Fibroblast of skin of right quadriceps (primary cell): ENCODE measurements around the gene RPL13A.
"Not testable (repeated sequence)": the region's sequence is repeated elsewhere in the genome, so short reads cannot be mapped to it uniquely, and the experiment has no call there.

Experiments used
- DNase-seq: peaks from one replicate; pipeline ENCODE4 v3.0.0-alpha.2; 2013

The RPL13A gene

GRCh38 chr19:49458567-49458903 is 28.9 kb upstream of the RPL13A start:
- DNase-seq, result no peak

- no peak for DNase-seq
Observed at GRCh38 chr19:49459388-49459787, 28.0 kb upstream of the RPL13A start.

DNA sequence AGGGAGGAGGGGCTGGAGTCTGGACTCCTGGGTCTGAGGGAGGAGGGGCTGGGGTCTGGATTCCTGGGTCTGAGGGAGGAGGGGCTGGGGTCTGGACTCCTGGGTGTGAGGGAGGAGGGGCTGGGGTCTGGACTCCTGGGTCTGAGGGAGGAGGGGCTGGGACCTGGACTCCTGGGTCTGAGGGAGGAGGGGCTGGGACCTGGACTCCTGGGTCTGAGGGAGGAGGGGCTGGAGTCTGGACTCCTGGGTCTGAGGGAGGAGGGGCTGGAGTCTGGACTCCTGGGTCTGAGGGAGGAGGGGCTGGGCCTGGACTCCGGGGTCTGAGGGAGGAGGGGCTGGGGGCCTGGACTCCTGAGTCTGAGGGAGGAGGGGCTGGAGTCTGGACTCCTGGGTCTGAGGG is 26.3 kb upstream of the RPL13A start:
- not testable (repeated sequence) for DNase-seq

DNA sequence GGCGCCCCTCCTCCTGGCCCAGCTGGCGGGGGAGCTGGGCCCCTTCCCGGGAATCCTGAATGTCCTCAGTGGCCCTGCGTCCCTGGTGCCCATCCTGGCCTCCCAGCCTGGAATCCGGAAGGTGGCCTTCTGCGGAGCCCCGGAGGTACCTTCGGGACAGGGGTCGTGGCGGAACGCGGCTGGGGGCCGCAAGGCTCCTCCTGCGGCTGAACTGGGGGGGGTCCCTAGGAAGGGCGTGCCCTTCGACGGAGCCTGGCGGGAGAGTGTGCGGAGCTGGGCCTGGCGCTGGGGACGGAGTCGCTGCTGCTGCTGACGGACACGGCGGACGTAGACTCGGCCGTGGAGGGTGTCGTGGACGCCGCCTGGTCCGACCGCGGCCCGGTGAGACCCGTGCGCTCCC is 25.8 kb upstream of the RPL13A start:
- no peak for DNase-seq

GRCh38 chr19:49462492-49462891 is 24.9 kb upstream of the RPL13A start:
- DNase-seq, result no peak

- no peak for DNase-seq
Observed at GRCh38 chr19:49463960-49464740, 23.3 kb upstream of the RPL13A start.

GRCh38 chr19:49465371-49465770 is 22.0 kb upstream of the RPL13A start:
- DNase-seq, result no peak

DNA sequence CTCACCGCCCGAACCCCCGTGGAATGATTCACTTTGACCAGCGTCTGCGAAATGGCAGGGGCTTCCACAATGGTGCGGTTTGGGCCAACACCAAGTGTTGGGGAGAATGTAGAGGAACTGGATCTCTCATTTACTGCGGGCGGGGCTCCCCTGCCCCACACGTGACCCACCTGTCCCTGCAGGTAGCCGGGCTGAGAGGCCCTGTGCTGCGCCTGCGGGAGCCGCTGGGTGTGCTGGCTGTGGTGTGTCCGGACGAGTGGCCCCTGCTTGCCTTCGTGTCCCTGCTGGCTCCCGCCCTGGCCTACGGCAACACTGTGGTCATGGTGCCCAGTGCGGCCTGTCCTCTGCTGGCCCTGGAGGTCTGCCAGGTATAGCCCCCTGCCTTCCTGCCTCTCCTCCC is 19.2 kb upstream of the RPL13A start:
- DNase-seq, result no peak

GRCh38 chr19:49468746-49469447 is 18.5 kb upstream of the RPL13A start:
- peak; percentile 55 for DNase-seq

GRCh38 chr19:49469828-49470614 is 17.4 kb upstream of the RPL13A start:
- DNase-seq, result no peak

DNA sequence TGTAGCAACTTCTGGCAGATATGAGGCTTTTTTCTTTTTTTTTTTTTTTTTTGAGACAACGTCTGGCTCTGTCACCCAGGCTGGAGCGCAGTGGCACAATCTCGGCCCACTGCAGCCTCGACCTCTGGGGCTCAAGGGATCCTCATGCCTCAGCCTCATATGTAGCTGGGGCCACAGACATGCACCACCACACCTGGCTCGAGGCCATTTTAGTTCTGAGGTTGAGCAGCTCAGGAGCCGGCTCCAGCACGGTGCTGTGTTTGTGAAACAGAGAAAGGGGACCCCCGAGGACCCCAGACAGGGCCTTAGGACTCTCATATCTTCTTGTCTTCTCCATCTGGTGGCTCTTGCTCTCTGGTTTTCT is 16.8 kb upstream of the RPL13A start:
- no peak for DNase-seq

DNA sequence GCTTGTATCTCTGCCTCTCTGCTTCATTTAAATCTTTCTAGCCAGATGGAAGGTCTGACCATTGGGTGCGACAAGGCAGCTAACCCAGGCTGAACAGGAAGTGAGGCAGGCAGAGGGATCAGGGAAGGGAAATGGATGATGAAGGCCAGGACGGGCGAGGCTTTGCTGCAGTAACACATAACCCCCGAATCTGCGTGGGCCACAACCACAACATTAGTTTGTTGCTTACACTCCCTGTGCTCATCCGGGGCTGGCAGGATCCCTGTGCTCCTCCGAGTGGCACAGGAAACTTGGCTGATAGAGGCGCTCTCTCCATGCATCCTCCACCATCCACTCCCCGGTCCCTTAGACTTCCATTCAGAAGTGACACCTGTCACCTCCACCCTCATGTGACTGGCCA is 14.5 kb upstream of the RPL13A start:
- DNase-seq, result no peak

- DNase-seq, result not testable (repeated sequence)
Observed at GRCh38 chr19:49473501-49473867, 13.9 kb upstream of the RPL13A start.

DNA sequence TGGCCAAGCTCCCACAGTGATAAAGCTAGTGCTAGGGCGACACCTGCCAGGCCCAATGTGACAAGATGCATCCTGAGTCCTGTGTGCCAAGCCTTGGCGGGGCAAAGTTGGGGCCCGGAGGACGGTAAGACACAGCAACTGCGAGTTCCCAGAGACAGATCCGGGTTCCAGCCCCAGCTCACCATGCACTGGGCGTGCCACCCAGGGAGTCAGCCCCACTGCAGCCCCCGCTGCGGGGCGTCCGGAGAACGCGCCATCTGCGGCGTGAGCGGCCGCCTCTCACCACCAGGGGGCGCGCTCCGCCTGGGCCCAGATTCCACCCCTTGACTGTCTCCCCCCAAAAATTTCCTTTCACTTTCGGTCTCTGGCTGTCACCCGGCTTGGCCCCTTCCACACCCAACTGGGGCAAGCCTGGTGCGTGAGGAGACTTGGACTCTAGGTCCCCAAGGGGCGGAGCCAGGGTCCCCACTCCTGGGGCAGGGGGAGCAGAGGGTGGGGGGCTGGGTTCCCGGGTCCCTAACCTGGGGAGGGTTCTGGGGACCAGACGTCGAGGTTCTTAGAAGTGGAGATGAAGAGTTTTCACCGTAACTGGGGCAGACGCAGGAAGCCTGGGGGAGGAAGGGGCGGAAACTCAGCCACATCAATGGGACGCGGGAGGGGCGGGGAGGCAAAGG is 13.4 kb upstream of the RPL13A start, which contains the start of gene FLT3LG:
Gene FLT3LG, plus strand, starts transcription at position 348 of the 674 bp plus-strand sequence. CDS start 425 bp downstream, outside the sequence.
- DNase-seq, result peak; percentile 73

DNA sequence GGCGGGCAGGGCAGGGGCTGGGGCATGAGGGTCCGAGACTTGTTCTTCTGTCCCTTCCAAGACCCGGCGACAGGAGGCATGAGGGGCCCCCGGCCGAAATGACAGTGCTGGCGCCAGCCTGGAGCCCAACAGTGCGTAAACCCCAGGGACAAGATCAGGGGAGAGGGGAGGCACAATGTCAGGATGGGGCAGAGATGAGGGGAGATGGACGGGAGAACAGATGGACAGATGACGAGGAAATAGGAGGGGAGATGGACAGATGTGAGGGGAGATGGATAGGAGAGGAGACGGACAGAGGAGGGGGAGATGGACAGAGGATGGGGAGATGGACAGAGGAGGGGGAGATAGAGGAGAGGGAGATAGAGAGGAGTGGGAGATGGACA is 12.9 kb upstream of the RPL13A start:
- DNase-seq, result no peak

DNA sequence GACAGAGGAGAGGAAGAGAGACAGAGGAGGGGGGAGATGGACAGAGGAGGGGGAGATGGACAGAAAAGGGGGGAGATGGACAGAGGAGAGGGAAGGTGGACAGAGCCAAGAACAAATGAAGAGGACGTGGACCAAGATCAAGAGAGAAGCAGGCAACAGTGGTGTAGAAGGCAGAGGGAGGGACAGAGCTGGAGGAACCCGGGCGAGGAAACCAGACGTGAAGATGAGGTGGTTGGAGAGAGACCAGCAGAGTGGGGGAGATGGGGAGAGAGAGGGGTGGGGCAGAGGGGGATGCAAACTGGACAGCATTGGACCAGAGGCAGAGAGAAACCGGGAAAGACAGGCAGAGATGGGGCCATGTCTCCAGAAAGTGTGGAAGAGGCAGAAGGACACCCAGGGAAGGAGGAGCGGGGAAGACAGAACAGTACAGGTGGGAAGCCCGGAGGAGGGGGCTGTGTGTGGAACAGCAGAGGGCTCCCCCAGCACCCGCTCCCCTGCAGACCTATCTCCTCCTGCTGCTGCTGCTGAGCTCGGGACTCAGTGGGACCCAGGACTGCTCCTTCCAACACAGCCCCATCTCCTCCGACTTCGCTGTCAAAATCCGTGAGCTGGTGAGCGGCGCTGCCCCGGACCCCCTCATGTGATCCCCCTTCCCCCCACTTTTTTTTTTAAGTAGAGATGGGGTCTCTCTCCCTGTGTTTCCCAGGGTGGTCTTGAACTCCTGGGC is 12.1 kb upstream of the RPL13A start:
- no peak for DNase-seq

GRCh38 chr19:49475995-49476880 is 11.2 kb upstream of the RPL13A start:
- peak; percentile 41 for DNase-seq

- DNase-seq, result no peak
Observed at GRCh38 chr19:49479975-49480628, 7.3 kb upstream of the RPL13A start.

GRCh38 chr19:49481020-49481683 is 6.3 kb upstream of the RPL13A start:
- no peak for DNase-seq

DNA sequence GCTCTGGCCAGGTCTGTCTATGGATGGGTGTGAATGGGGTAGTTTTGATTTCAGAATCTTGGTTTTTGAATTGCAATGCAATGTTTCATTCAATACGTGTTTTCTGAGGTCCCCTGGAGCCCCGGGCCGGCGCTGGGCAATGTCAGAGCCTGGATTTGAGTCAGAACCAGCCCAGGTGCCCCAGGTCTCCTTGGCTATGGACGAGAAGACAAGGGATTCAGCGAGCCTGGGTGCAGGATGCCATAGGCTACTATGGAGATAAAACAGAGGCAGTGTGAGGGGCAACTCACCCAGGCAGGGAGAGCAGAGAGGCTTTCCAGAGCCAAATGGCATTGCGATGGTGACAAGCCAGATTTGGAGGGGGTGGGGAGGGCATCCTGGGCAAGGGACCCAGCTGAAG is 1.2 kb upstream of the RPL13A start:
- DNase-seq, result no peak
